DND-41 (cell line): Measurements from ENCODE around the gene LRP6.

ENCODE experiments used
- ATAC-seq: fragments of 200-7000 bp; cut with Tn5 transposase; 3 replicates; pipeline ENCODE4 v1.9.1; 2021; ENCODE audit warnings: low read depth; ENCODE audit not compliant: insufficient read depth
- DNase-seq: peaks from one replicate; pipeline ENCODE4 v3.0.0-alpha.2; 2020
- H2AFZ ChIP-seq: 2 replicates; pipeline ENCODE4 v1.6.0; 2012; ENCODE audit warnings: low read depth, low read length
- H3K27ac ChIP-seq: 2 replicates; pipeline ENCODE4 v1.5.1; 2012; ENCODE audit warnings: low read length, inconsistent platforms
- H3K27me3 ChIP-seq: fragments of 200-600 bp; sonication (generic); 2 replicates; pipeline ENCODE4 v1.6.0; 2012; ENCODE audit warnings: low read length, mild to moderate bottlenecking, inconsistent platforms; ENCODE audit not compliant: insufficient read depth, poor library complexity
- H3K36me3 ChIP-seq: 2 replicates; pipeline ENCODE4 v1.5.1; 2012; ENCODE audit warnings: low read length, inconsistent platforms; ENCODE audit not compliant: insufficient read depth
- H3K4me1 ChIP-seq: 2 replicates; pipeline ENCODE4 v1.5.1; 2012; ENCODE audit warnings: mild to moderate bottlenecking, low read length; ENCODE audit not compliant: insufficient read depth
- H3K4me2 ChIP-seq: 2 replicates; pipeline ENCODE4 v1.6.0; 2012; ENCODE audit warnings: mild to moderate bottlenecking, moderate library complexity, low read length, inconsistent platforms; ENCODE audit not compliant: insufficient read depth
- H3K4me3 ChIP-seq, 2 experiments: fragments of 200-600 bp in 1 of 2; shearing (Covaris generic) in 1 of 2; 2 replicates each; pipeline ENCODE4 v1.5.1; 2012 to 2016; ENCODE audit warnings: inconsistent platforms in 2 of 2, low read length in 2 of 2, mild to moderate bottlenecking in 2 of 2, low read depth in 1 of 2, moderate library complexity in 1 of 2
- H3K79me2 ChIP-seq: 2 replicates; pipeline ENCODE4 v1.6.0; 2012; ENCODE audit warnings: low read length, inconsistent platforms; ENCODE audit not compliant: insufficient read depth
- H3K9ac ChIP-seq: 2 replicates; pipeline ENCODE4 v1.6.0; 2012; ENCODE audit warnings: low read depth, mild to moderate bottlenecking, inconsistent platforms, low read length, moderate library complexity
- H3K9me3 ChIP-seq: 2 replicates; pipeline ENCODE4 v1.5.1; 2012; ENCODE audit warnings: low read length, moderate library complexity, mild to moderate bottlenecking, inconsistent platforms; ENCODE audit not compliant: insufficient read depth, severe bottlenecking
- H4K20me1 ChIP-seq: 2 replicates; pipeline ENCODE4 v1.6.0; 2012; ENCODE audit warnings: low read length; ENCODE audit not compliant: insufficient read depth
- EZH2 ChIP-seq: IDR thresholded peaks from 3 replicates; pipeline ENCODE4 v1.6.1; 2012; ENCODE audit warnings: borderline replicate concordance, low read depth, mild to moderate bottlenecking, moderate library complexity, low read length, inconsistent platforms; ENCODE audit not compliant: severe bottlenecking
- TF ChIP-seq, protein P1 (sequence below): IDR thresholded peaks from 2 replicates; pipeline ENCODE4 v1.5.1; 2012; ENCODE audit warnings: borderline replicate concordance, low read length, moderate library complexity, mild to moderate bottlenecking; ENCODE audit not compliant: poor library complexity, severe bottlenecking; ENCODE audit errors: extremely low read depth

LRP6 gene

DNA sequence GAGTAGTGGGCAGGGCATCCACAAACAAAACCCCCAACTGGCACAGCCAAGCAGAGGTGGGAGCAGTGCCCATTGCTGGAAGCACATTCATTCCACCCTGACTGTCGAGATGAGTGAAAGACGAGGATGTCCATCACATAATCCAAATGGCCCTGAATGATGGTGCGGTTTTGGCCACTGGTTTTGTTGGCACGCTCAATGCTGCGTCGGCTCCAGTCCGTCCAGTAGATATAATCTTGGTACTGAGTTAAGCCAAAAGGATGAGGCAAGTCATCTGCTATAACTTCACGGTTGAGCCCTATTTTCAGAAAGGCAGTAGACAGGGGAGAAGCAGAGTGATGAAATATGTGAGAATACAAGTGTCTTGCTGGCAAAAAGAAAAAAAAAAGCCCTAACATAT lies 108.0 kb downstream of the LRP6 start:
- Histone ChIP-seq H3K4me2 (no peak overlapping the region), H3K27ac (no peak overlapping the region), H3K4me3 (no peak overlapping the region), H4K20me1 (no peaks in the 10 kb centered on the region), H2AFZ (no peak overlapping the region), H3K27me3 (no peaks in the 10 kb centered on the region), H3K9me3 (no peaks in the 10 kb centered on the region), H3K36me3 (peaks cover 12% of the 10 kb centered on the region), H3K4me1 (no peaks in the 10 kb centered on the region), H3K9ac (no peak overlapping the region), H3K79me2 (no peaks in the 10 kb centered on the region)
- ATAC-seq = no peak
- no peak for TF ChIP-seq EZH2
- TF ChIP-seq, protein P1, sequence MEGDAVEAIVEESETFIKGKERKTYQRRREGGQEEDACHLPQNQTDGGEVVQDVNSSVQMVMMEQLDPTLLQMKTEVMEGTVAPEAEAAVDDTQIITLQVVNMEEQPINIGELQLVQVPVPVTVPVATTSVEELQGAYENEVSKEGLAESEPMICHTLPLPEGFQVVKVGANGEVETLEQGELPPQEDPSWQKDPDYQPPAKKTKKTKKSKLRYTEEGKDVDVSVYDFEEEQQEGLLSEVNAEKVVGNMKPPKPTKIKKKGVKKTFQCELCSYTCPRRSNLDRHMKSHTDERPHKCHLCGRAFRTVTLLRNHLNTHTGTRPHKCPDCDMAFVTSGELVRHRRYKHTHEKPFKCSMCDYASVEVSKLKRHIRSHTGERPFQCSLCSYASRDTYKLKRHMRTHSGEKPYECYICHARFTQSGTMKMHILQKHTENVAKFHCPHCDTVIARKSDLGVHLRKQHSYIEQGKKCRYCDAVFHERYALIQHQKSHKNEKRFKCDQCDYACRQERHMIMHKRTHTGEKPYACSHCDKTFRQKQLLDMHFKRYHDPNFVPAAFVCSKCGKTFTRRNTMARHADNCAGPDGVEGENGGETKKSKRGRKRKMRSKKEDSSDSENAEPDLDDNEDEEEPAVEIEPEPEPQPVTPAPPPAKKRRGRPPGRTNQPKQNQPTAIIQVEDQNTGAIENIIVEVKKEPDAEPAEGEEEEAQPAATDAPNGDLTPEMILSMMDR = no peak
- DNase-seq = no peak

DNA sequence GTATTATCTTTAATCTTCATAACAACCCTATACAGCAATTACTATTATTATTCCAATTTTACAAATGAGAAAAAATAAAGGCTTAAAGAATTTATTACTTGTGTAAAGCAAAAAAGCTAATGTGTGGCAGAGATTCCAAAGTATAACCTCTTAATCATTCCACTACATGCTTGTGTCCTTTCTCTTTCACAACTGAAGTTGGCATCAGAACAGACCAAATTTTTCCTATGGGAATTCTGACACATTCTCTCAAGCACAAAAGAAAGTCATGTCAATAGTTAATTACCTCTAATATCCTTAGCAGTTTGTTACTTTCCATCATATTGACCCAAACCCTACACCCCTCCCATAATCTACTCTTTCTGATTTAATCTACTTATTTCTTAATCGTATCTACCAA lies 109.4 kb downstream of the LRP6 start:
- Histone ChIP-seq H3K36me3 (peaks cover 12% of the 10 kb centered on the region), H3K9me3 (no peaks in the 10 kb centered on the region), H2AFZ (no peak overlapping the region), H3K79me2 (no peaks in the 10 kb centered on the region), H3K9ac (no peak overlapping the region), H3K27ac (no peak overlapping the region), H3K27me3 (no peaks in the 10 kb centered on the region), H4K20me1 (no peaks in the 10 kb centered on the region), H3K4me1 (no peaks in the 10 kb centered on the region), H3K4me2 (no peak overlapping the region), H3K4me3 (no peak overlapping the region)
- DNase-seq (no peak), ATAC-seq (no peak)
- TF ChIP-seq EZH2 = no peak
- TF ChIP-seq, protein P1 = no peak

DNA sequence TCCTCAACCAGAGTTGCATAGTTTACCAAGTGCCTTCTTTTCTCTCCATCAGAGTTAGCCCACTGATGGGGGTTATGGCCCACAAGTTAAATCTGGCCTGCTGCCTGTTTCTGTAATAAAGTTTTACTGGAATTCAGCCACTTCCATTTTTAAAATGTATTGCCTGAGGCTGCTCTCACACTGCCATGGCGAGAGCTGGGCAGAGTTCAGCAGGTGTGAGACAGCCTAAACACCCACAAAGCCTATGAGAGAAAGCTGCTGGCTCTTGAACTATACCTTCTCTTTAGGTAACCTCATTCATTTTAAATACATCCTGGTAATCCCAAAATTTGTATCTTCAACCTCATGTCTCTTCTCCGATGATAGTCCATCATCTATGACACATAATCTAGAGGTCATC lies 110.0 kb downstream of the LRP6 start:
- Histone ChIP-seq H3K27me3 (no peaks in the 10 kb centered on the region), H4K20me1 (no peaks in the 10 kb centered on the region), H3K27ac (no peak overlapping the region), H2AFZ (no peak overlapping the region), H3K4me2 (no peak overlapping the region), H3K79me2 (no peaks in the 10 kb centered on the region), H3K9ac (no peak overlapping the region), H3K36me3 (peaks cover 7% of the 10 kb centered on the region; the same call in 1 of the 2 replicates), H3K4me1 (no peaks in the 10 kb centered on the region), H3K9me3 (no peaks in the 10 kb centered on the region), H3K4me3 (no peak overlapping the region)
- ATAC-seq (no peak), DNase-seq (no peak)
- no peak for TF ChIP-seq EZH2
- TF ChIP-seq, protein P1 = no peak

DNA sequence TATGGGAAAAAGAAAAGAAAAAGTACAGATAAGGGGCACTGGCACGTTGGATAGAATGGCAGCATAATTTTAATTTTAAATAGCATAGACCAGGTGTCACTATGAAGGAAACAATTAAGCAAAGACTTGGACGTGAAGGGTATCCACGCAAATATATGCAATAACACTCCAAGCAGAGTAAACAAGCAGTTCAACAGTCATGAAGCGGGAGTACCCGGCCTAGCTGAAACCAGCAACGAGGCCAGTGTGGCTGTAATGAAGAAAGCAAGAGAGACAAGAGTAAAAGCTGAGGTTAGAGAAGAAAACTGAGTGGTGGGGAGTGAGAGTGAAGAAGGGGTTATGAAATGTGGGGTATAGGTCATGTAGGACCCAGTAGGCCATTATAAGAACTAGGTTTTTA lies 110.7 kb downstream of the LRP6 start:
- Histone ChIP-seq H3K9me3 (no peaks in the 10 kb centered on the region), H3K27ac (no peak overlapping the region), H3K4me2 (no peak overlapping the region), H3K79me2 (no peaks in the 10 kb centered on the region), H3K36me3 (peaks cover 7% of the 10 kb centered on the region; the same call in 1 of the 2 replicates), H2AFZ (no peak overlapping the region), H3K9ac (no peak overlapping the region), H3K4me1 (no peaks in the 10 kb centered on the region), H3K4me3 (no peak overlapping the region), H4K20me1 (no peaks in the 10 kb centered on the region), H3K27me3 (no peaks in the 10 kb centered on the region)
- no peak for DNase-seq
- TF ChIP-seq, protein P1 = no peak
- no peak for ATAC-seq
